GM19328 (cell line): ENCODE results near the gene SEZ6L.

Experiments used
- ATAC-seq: cut with Tn5 transposase; IDR thresholded peaks from one replicate; pipeline ENCODE4 v1.9.1; 2021; ENCODE audit warnings: mild to moderate bottlenecking, moderate library complexity; ENCODE audit not compliant: unreplicated experiment

The SEZ6L gene

GRCh38 chr22:26416670-26417276 is 247.5 kb downstream of the SEZ6L start:
- no peak for ATAC-seq

DNA sequence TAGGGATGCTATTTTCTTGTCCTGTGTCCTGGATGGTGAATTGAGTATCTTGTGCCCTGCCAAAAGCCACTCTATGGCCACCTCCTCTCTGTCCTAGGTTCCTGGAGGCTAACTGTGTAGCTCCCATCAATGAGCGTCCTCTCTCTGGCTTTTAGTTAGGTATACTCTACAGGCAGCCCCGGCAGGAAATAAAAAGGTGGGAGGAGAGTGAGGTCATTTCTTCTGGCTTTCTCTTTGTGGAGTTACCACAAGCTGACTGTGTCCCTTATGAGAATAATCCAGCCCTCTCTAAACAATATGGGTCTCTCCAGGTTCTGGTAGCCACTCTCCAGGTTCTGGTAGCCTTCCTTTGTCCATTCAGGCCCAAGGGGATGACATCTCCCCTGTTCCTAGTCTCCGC is 248.1 kb downstream of the SEZ6L start:
- no peak for ATAC-seq

DNA sequence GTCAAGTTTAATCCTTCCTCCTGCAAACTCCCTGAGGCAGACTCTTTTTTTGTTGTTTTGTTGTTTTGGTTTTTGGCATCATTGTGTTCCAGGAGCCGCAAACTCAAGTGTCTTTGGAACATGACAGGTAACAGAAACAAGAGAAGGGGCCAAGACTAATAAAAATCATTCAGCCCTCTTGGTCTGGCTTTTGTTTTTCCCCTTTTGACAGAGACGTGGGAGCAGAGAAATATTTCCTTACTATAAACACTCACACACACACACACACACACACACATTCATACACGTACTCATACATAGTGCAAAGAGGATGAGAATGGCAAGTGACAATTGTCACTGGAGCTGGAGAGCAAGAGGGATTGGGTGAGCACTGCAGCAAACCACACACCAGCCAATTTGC is 249.4 kb downstream of the SEZ6L start:
- ATAC-seq, result no peak

DNA sequence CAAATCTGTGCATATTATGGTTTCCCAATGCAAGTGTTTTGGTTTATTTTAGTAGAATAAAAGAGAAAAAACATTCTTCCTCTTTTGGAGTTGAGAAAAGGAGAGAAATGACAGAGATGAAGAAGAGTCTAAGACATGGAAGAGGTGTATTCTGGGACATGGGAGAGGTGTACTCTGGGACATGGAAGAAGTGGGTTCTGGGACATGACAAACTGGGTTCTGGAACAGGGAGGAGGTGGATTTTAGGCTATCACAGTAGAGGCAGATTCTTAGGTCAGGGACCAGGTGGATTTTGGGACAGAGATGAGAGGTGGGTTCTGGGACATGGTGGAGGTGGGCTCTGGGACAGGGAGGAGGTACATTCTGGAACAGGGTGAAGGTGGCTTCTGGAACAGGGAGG is 257.7 kb downstream of the SEZ6L start:
- no peak for ATAC-seq

GRCh38 chr22:26428515-26429457 is 259.5 kb downstream of the SEZ6L start, which contains the start of gene ASPHD2:
Gene ASPHD2, plus strand, starts transcription at chr22:26429260. Its CDS starts 4,356 bp downstream, at chr22:26433616.
- ATAC-seq, result peak; percentile 60

- ATAC-seq, result peak; percentile 11
These were observed 260.4 kb downstream of the SEZ6L start for GRCh38 chr22:26429458-26430286.

- no peak for ATAC-seq
These were observed 261.3 kb downstream of the SEZ6L start for GRCh38 chr22:26430600-26430999.

GRCh38 chr22:26431261-26431995 is 262.2 kb downstream of the SEZ6L start:
- ATAC-seq, result no peak

- no peak for ATAC-seq
These were observed 263.5 kb downstream of the SEZ6L start for GRCh38 chr22:26432619-26433311.
